GM18508 (cell line): ENCODE results near the gene BLACAT1.
"Not testable (repeated sequence)": the region's sequence is repeated elsewhere in the genome, so short reads cannot be mapped to it uniquely, and the experiment has no call there.

Source experiments
- ATAC-seq: cut with Tn5 transposase; IDR thresholded peaks from one replicate; pipeline ENCODE4 v1.9.1; 2021; ENCODE audit warnings: moderate number of reproducible peaks; ENCODE audit not compliant: insufficient read depth, unreplicated experiment

BLACAT1 gene

DNA sequence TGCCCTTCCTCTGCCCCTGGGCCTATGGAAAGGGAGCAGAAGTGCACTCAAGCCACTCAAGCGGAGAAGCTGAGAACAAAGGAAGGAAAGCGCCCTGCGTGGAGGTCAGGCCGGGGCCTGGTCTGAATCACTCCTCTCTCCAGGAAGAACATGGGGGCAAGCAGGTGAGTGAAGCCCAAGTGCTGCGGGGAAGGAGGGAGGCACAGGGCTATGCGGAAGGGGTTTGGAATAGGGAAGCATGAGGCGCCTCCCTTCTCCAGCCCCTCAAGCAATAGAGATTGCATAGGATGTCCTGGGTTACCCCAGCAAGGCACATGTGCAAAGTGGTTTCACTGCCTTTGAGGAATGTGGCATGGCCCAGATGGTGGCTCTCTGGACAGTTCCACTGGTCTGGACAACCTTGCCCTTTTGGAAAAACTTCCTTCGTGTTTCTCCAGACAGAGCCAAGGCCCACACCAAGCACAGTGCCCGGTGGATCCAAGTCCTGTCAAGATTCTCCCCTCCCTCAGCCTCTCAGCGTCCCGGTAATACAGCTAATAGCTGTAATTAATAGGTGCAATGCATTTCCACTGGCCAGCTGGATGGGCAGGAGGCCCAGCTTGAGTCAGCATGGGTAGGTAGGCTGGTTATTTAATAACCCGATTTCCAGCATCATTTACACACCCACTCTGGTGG, 13.7 kb downstream of the BLACAT1 start:
- ATAC-seq = no peak

GRCh38 chr1:205441716-205442050, 14.2 kb downstream of the BLACAT1 start:
- ATAC-seq = no peak

GRCh38 chr1:205441318-205441633, 14.6 kb downstream of the BLACAT1 start:
- no peak for ATAC-seq

- ATAC-seq = no peak
Observed at GRCh38 chr1:205440476-205441317, 15.1 kb downstream of the BLACAT1 start.

DNA sequence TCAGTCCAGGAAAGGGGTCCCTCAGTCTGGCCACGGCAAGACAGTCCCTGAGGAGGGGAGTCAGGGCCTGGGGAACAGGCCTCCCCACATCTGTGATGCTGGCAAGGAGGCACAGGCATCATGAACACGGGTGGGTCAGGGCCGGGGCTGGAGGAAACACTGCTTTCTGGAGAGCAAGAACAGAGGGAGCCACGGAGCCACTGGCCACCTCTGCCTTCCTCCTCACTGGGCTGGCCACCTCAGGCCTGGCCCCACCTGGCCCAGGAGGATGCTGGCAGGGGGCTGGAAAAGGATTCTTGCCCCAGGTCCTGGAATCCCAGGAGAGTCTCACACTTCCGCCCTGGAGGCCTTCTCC, 15.7 kb downstream of the BLACAT1 start:
- no peak for ATAC-seq

DNA sequence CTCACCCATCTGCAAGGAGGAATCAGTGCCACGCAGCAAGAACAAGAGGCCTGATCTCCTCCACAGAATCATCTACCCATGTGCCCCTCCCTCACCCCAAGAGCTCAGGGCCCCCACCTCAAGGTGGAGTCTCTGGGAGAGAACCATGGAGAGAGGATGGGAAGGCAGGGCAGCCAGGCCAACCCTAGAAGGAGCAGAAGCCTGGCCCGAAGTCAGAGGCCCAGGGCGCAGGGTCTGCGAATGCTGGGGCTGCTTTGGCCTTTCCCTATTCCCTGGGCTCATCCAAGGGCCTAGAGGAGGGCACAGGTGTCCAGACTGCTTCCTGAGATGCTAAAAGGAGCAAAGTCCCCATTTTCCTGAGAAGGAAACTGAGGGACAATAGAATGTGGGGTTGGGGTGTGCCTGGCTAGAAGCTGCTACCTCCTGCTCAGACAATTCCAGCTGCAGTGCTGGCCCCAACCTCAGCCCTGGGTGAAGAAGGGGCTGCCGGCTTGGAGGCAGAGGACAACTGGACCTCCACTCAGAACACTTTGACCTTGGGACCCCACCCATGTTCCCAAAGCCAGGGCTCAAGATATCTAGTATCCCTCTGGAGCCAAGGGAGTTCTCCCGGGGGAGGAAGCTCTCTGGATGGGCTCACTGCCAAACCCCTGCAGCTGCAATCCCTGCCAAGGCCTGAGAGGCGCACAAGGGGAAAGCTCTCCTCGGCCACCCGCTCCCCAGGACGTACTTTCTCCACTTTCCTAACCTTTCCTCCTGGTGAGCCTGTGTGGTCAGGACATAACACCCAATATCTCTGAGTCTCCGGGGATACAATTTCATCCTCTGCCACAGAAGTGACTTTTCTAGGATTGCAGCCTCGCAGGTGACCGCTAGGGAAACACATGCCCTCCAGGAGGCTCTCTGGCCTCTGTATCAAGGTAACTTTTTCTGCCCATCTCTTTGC, 17.4 kb downstream of the BLACAT1 start:
- ATAC-seq = no peak

- no peak for ATAC-seq
Observed at GRCh38 chr1:205437570-205437969, 18.3 kb downstream of the BLACAT1 start.

DNA sequence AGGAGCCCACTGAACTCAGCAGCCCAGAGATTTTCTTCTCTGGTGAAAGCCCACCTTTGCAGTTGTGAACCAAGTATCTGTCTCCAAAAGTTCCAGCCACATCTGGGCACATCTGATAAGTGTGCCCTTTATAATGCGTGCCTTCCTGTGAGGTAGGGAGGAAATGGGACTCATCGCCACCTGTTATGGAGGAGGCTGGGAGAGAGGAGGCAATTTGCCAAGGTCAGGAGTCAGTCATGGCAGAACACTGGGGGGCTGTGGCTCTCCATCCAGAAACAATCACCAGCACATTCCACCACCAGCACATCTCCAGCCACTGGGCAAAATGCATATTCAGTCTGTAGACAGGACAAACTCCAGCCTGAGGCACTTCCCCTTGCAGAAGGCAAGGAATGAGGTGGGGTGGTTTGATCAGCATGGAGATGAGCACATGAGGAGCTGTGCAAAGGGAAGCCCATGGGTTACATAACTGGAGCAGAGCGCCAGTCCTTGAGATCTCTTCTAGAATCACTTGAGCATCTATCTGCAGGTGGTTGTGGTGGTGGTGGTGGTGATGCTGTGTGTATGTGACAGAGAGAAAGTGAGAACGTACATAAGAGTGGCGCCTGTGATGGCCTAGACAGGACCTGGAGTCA, 19.0 kb downstream of the BLACAT1 start:
- ATAC-seq = no peak

- ATAC-seq = no peak
Observed at GRCh38 chr1:205435578-205436573, 20.0 kb downstream of the BLACAT1 start.

DNA sequence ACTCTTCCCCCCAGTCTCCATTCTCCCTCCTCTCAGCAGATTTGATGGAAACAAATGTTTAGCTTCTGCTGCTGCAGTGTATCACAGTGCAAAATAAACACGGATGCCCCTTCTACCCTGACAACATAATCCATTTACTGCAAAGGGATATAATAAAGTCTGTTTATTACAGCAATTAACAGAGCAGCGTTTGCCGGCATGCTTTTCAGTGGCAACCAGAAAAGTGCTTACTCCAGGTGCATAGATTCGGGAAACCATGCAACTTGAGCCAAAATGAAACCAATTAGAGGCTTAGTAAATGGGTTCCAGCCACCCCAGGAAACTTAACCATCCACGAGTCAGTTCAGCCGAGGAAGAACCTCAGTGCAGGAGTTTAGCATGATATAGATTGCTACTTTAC, 21.1 kb downstream of the BLACAT1 start:
- ATAC-seq = no peak

- not testable (repeated sequence) for ATAC-seq
Observed at GRCh38 chr1:205432692-205433091, 23.2 kb downstream of the BLACAT1 start.

- ATAC-seq = no peak
Observed at GRCh38 chr1:205432116-205432515, 23.7 kb downstream of the BLACAT1 start.

GRCh38 chr1:205430696-205431305, 25.0 kb downstream of the BLACAT1 start:
- no peak for ATAC-seq

- ATAC-seq = no peak
Observed at GRCh38 chr1:205429762-205430695, 25.8 kb downstream of the BLACAT1 start.

- no peak for ATAC-seq
Observed at GRCh38 chr1:205424901-205425600, 30.8 kb downstream of the BLACAT1 start.

DNA sequence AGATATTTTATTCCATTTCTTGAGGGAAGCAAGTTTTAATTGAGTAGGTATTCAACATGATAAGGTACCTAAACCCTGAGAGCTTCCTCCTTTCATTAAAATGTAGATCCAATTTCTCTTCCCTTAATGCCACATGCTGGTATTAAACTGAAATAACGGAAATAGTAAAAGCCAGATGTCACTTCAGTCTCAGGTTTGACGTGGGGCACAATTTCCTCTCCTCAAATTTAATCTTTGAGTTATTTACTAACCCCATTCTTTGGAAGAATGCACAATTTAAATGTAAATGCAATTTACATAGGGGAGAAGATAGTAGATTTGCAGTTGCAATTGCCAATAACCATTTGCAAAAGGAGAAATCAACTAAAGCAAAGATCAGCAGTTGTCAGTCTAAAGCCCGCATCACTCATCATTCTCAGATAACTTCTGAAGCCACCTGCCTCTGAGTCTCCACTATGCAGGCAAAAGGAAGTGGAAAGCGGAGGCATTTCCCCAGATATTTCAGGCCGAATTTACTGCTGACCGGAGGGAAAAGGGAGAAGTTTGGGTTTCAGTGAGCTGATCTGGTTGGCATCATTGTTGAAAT, 31.9 kb downstream of the BLACAT1 start:
- no peak for ATAC-seq
